PFSK-1 (cell line): Measurements from ENCODE around the gene SAMD4A.

Experiments
- FOXP2 ChIP-seq: optimal IDR thresholded peaks from 2 replicates; pipeline ENCODE3; 2011; ENCODE audit warnings: borderline replicate concordance, control low read depth, inconsistent platforms; ENCODE audit not compliant: insufficient read depth; ENCODE audit errors: extremely low read length, extremely low read depth
- POLR2AphosphoS5 ChIP-seq: IDR thresholded peaks from 2 replicates; pipeline ENCODE4 v1.6.1; 2012; ENCODE audit warnings: low read depth, mild to moderate bottlenecking, control low read depth, low read length, moderate library complexity
- REST ChIP-seq, 2 experiments: IDR thresholded peaks; 2 replicates each; pipeline versions ENCODE4 v1.6.1 to v1.8.0; 2011 to 2012; ENCODE audit warnings: low read depth in 2 of 2, low read length in 2 of 2, control low read depth in 1 of 2, inconsistent platforms in 1 of 2, mild to moderate bottlenecking in 1 of 2, moderate library complexity in 1 of 2; ENCODE audit not compliant: insufficient read depth in 1 of 2
- SIN3A ChIP-seq: IDR thresholded peaks from 2 replicates; pipeline ENCODE4 v1.6.1; 2012; ENCODE audit warnings: mild to moderate bottlenecking, low read length, moderate library complexity, borderline replicate concordance; ENCODE audit not compliant: insufficient read depth
- TAF1 ChIP-seq: IDR thresholded peaks from 2 replicates; pipeline ENCODE4 v1.6.1; 2012; ENCODE audit warnings: low read length, control low read depth, borderline replicate concordance; ENCODE audit not compliant: insufficient read depth

Gene SAMD4A

GRCh38 chr14:54675236-54676128 lies 108.6 kb downstream of the SAMD4A start:
- no peak for TF ChIP-seq POLR2AphosphoS5
- TF ChIP-seq SIN3A, result no peak
- no peak for TF ChIP-seq REST (IDR thresholded peaks at IDR 0.05; ENCODE audit: insufficient read depth in 1 of 2, low read depth in 2 of 2, low read length in 2 of 2)
- TF ChIP-seq FOXP2, result no peak
- TF ChIP-seq TAF1, result no peak

GRCh38 chr14:54676812-54677708 lies 110.1 kb downstream of the SAMD4A start:
- TF ChIP-seq POLR2AphosphoS5, result no peak
- TF ChIP-seq FOXP2, result no peak
- no peak for TF ChIP-seq TAF1
- no peak for TF ChIP-seq SIN3A
- TF ChIP-seq REST (IDR thresholded peaks at IDR 0.05; ENCODE audit: insufficient read depth in 1 of 2, low read depth in 2 of 2, low read length in 2 of 2), result no peak

- no peak for TF ChIP-seq FOXP2
- no peak for TF ChIP-seq SIN3A
- TF ChIP-seq REST (IDR thresholded peaks at IDR 0.05; ENCODE audit: insufficient read depth in 1 of 2, low read depth in 2 of 2, low read length in 2 of 2), result no peak
- no peak for TF ChIP-seq POLR2AphosphoS5
- no peak for TF ChIP-seq TAF1
Observed at GRCh38 chr14:54680651-54681050, 113.7 kb downstream of the SAMD4A start.

- TF ChIP-seq REST (IDR thresholded peaks at IDR 0.05; ENCODE audit: insufficient read depth in 1 of 2, low read depth in 2 of 2, low read length in 2 of 2) (no peak), TAF1 (no peak), SIN3A (no peak), POLR2AphosphoS5 (no peak), FOXP2 (no peak)
Observed at GRCh38 chr14:54681811-54682261, 114.9 kb downstream of the SAMD4A start.
